ENCODE measurements around the gene UGT1A5. TPM values are rescaled to one million over a fixed set of nuclear protein-coding genes. Genes with fewer than 3 reads are reported as not detected.

Gene UGT1A5
- polyA plus RNA-seq, 1 donor (not counting 4 experiments of a cell fraction or from before 2014, with no cell fraction given), result 1.3 TPM

DNA sequence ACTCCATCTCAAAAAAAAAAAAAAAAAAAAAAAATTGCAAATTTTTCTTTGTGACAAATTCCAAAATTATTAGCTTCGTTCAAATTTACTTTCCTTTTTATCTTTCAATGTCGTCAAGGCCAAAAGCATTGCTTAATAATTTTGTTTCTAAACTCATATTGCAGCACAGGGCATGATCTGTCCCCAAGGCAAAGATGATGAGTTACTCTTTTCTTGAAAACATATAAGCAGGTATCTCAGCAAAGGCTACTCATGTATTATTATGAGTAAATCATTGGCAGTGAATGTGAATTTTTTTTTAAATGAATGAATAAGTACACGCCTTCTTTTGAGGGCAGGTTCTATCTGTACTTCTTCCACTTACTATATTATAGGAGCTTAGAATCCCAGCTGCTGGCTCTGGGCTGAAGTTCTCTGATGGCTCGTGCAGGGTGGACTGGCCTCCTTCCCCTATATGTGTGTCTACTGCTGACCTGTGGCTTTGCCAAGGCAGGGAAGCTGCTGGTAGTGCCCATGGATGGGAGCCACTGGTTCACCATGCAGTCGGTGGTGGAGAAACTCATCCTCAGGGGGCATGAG, 31.1 kb upstream of the UGT1A5 start, which contains the start of gene UGT1A7:
UGT1A7 (plus strand) TSS at position 381 of the 579 bp plus-strand sequence; CDS start at position 418, 37 bp downstream.
- H3K4me2 ChIP-seq (ENCODE audit: control insufficient read depth, extremely low read depth, insufficient read depth, low read depth, low read length), result no peak within 1 kb of the TSS
- no peaks in the 10 kb centered on the region for H3K9me3 ChIP-seq (ENCODE audit: control insufficient read depth, low read depth, low read length)
- no peaks in the 10 kb centered on the region for H3K36me3 ChIP-seq (ENCODE audit: control insufficient read depth in 2 of 2, extremely low read depth in 1 of 2, insufficient read depth in 2 of 2, low read length in 2 of 2)
- H3K79me2 ChIP-seq (ENCODE audit: control insufficient read depth, insufficient read depth, low read length), result no peaks in the 10 kb centered on the region
- no peaks in the 10 kb centered on the region for H3K27me3 ChIP-seq (ENCODE audit: control insufficient read depth, extremely low read depth, insufficient read depth, low read length)
- dilution Hi-C loops (cut with MboI; ENCODE audit: extremely low pct_ligation_motif_present, low sequenced_read_pairs), result no loop called here
- TF ChIP-seq EZH2 (IDR thresholded peaks at IDR 0.05; ENCODE audit: low read length), result no peak
- TF ChIP-seq, protein P1, sequence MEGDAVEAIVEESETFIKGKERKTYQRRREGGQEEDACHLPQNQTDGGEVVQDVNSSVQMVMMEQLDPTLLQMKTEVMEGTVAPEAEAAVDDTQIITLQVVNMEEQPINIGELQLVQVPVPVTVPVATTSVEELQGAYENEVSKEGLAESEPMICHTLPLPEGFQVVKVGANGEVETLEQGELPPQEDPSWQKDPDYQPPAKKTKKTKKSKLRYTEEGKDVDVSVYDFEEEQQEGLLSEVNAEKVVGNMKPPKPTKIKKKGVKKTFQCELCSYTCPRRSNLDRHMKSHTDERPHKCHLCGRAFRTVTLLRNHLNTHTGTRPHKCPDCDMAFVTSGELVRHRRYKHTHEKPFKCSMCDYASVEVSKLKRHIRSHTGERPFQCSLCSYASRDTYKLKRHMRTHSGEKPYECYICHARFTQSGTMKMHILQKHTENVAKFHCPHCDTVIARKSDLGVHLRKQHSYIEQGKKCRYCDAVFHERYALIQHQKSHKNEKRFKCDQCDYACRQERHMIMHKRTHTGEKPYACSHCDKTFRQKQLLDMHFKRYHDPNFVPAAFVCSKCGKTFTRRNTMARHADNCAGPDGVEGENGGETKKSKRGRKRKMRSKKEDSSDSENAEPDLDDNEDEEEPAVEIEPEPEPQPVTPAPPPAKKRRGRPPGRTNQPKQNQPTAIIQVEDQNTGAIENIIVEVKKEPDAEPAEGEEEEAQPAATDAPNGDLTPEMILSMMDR (optimal IDR thresholded peaks at IDR 0.05 in 1 of 3, IDR thresholded peaks at IDR 0.05 in 1 of 3, conservative IDR thresholded peaks at IDR 0.05 in 1 of 3; ENCODE audit: extremely low read depth in 1 of 3, insufficient read depth in 2 of 3, low read length in 3 of 3), result no peak
- no peak within 1 kb of the TSS for H2AFZ ChIP-seq (ENCODE audit: control insufficient read depth, low read length)
- H3K4me1 ChIP-seq (ENCODE audit: control insufficient read depth, extremely low read depth, insufficient read depth, low read length), result no peaks in the 10 kb centered on the region
- H3K27ac ChIP-seq (ENCODE audit: control insufficient read depth, insufficient read depth, low read length), result no peak within 1 kb of the TSS
- H3K9me1 ChIP-seq (ENCODE audit: control insufficient read depth, extremely low read depth, insufficient read depth, low read length), result no peaks in the 10 kb centered on the region
- H3K9ac ChIP-seq (ENCODE audit: control insufficient read depth, extremely low read depth, insufficient read depth, low read length), result no peak within 1 kb of the TSS
- FAIRE-seq (no peak), DNase-seq (ENCODE audit: low read depth, low spot score) (no peak)
- no peaks in the 10 kb centered on the region for H4K20me1 ChIP-seq (ENCODE audit: control insufficient read depth, extremely low read depth, insufficient read depth, low read length)
- no peak within 1 kb of the TSS for H3K4me3 ChIP-seq (ENCODE audit: control insufficient read depth in 2 of 3, extremely low read depth in 1 of 3, insufficient read depth in 2 of 3, low read depth in 1 of 3, low read length in 3 of 3)

- Histone ChIP-seq H3K4me1 (ENCODE audit: control insufficient read depth, extremely low read depth, insufficient read depth, low read length) (peaks cover 6% of the 10 kb centered on the region), H3K27ac (ENCODE audit: control insufficient read depth, insufficient read depth, low read length) (no peak overlapping the region), H3K27me3 (ENCODE audit: control insufficient read depth, extremely low read depth, insufficient read depth, low read length) (no peaks in the 10 kb centered on the region), H3K36me3 (ENCODE audit: control insufficient read depth in 2 of 2, extremely low read depth in 1 of 2, insufficient read depth in 2 of 2, low read length in 2 of 2) (no peaks in the 10 kb centered on the region), H3K4me2 (ENCODE audit: control insufficient read depth, extremely low read depth, insufficient read depth, low read depth, low read length) (no peak overlapping the region), H3K9me3 (ENCODE audit: control insufficient read depth, low read depth, low read length) (no peaks in the 10 kb centered on the region), H3K4me3 (ENCODE audit: control insufficient read depth in 2 of 3, extremely low read depth in 1 of 3, insufficient read depth in 2 of 3, low read depth in 1 of 3, low read length in 3 of 3) (no peak overlapping the region), H3K9ac (ENCODE audit: control insufficient read depth, extremely low read depth, insufficient read depth, low read length) (no peak overlapping the region), H4K20me1 (ENCODE audit: control insufficient read depth, extremely low read depth, insufficient read depth, low read length) (no peaks in the 10 kb centered on the region), H2AFZ (ENCODE audit: control insufficient read depth, low read length) (no peak overlapping the region), H3K79me2 (ENCODE audit: control insufficient read depth, insufficient read depth, low read length) (no peaks in the 10 kb centered on the region), H3K9me1 (ENCODE audit: control insufficient read depth, extremely low read depth, insufficient read depth, low read length) (no peaks in the 10 kb centered on the region)
- FAIRE-seq (no peak), DNase-seq (ENCODE audit: low read depth, low spot score) (no peak)
- dilution Hi-C loops (cut with MboI; ENCODE audit: extremely low pct_ligation_motif_present, low sequenced_read_pairs), result no loop called here
- no peak for TF ChIP-seq EZH2 (IDR thresholded peaks at IDR 0.05; ENCODE audit: low read length)
- TF ChIP-seq, protein P1 (optimal IDR thresholded peaks at IDR 0.05 in 1 of 3, IDR thresholded peaks at IDR 0.05 in 1 of 3, conservative IDR thresholded peaks at IDR 0.05 in 1 of 3; ENCODE audit: extremely low read depth in 1 of 3, insufficient read depth in 2 of 3, low read length in 3 of 3), result no peak
These were observed 28.1 kb upstream of the UGT1A5 start for GRCh38 chr2:233684640-233685039.

Measured in keratinocyte (primary cell).